GM18909 (cell line): ENCODE measurements around the gene RASL10A.

Experiments
- ATAC-seq: cut with Tn5 transposase; IDR thresholded peaks from one replicate; pipeline ENCODE4 v1.9.1; 2021; ENCODE audit warnings: mild to moderate bottlenecking; ENCODE audit not compliant: unreplicated experiment, poor library complexity

RASL10A gene

GRCh38 chr22:29325356-29325755 is 9.9 kb upstream of the RASL10A start:
- ATAC-seq = no peak

GRCh38 chr22:29323641-29324040 is 8.1 kb upstream of the RASL10A start:
- no peak for ATAC-seq

DNA sequence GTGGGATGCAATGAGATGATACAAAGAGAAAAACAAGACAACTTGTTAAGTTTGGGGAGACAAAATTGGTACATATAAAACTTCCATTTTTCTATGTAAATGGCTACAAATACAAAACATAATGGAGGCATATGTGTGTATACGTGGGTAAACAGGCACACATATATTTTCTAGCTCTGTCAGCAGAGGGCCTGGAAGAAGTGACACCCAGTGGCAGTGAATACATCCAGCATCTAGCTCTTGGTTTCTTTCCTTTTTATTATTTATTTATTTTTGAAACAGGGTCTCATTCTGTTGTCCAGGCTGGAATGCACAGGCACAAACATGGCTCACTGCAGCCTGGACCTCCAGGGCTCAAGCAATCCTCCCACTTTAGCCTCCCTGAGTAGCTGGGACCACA is 5.0 kb upstream of the RASL10A start:
- ATAC-seq = no peak

DNA sequence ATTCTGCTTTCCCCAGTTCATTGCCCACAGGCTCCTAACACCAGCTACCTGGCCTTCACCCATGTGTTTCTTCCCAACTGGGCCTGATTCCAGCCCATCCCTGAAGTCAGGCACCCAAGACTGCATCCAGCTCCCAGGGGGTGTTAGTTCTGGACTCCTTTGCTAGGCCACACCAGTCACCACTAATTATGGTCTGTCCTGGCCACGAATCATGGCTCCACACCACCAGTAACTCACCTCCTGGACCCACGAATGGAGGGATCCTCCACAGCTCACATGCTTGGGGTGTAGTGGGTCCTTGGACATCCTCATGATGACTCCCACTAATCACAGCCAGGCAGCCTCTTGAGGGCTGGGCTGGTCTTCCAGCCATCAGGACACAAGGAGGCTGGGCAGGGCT is 3.6 kb upstream of the RASL10A start:
- ATAC-seq = no peak

DNA sequence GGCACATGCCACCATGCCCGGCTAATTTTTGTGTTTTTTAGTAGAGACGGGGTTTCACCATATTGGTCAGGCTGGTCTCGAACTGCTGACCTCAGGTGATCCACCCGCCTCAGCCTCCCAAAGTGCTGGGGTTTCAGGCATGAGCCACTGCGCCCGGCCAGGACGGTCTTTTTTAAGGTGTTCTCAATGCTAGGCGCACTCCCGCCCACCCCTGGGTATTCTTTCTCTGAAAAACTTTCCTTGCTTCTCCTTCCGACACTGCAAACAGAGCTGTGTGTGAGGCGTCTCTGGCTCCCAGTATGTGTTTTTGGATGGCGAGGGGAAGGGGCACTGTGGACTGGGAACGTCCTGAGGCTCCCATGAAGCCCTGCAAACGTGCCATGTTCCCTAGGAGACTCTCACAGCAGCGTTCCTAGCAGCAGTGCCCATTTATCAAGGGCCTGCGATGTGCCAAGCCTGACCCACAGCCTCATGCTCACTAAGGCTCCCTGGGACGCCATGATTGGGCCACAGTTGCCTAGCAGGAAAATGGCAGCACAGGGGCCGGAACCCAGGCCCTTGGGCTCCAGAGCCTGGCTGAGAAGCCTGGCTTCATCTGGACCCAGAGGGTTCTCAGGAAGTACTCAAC is 2.4 kb upstream of the RASL10A start:
- no peak for ATAC-seq

GRCh38 chr22:29316141-29316828 is 788 bp upstream of the RASL10A start:
- ATAC-seq = no peak

- ATAC-seq = no peak
Observed at GRCh38 chr22:29314537-29315285, 786 bp downstream of the RASL10A start.

- no peak for ATAC-seq
Observed at GRCh38 chr22:29313576-29314466, 1.7 kb downstream of the RASL10A start.

GRCh38 chr22:29313126-29313575 is 2.3 kb downstream of the RASL10A start:
- no peak for ATAC-seq

- ATAC-seq = no peak
Observed at GRCh38 chr22:29312218-29313125, 3.0 kb downstream of the RASL10A start.

DNA sequence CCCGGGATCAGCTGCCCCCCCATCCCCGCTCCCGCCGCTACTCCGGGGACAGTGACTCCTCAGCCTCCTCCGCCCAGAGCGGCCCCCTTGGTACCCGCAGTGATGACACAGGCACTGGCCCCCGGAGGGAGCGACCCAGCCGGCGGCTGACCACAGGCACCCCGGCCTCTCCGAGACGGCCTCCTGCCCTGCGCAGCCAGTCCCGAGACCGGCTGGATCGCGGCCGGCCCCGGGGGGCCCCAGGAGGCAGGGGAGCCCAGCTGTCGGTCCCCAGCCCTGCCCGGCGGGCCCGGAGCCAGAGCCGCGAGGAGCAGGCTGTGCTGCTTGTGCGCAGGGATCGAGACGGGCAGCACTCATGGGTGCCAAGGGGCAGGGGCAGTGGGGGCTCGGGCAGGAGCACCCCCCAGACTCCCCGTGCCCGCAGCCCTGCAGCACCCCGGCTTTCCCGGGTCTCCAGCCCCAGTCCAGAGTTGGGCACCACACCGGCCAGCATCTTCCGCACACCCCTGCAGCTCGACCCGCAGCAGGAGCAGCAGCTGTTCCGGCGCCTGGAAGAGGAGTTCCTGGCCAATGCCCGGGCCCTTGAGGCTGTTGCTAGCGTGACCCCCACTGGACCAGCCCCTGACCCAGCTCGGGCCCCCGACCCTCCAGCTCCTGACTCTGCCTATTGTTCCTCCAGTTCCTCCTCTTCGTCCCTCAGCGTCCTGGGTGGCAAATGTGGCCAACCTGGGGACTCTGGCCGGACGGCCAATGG is 3.9 kb downstream of the RASL10A start:
- ATAC-seq = no peak

DNA sequence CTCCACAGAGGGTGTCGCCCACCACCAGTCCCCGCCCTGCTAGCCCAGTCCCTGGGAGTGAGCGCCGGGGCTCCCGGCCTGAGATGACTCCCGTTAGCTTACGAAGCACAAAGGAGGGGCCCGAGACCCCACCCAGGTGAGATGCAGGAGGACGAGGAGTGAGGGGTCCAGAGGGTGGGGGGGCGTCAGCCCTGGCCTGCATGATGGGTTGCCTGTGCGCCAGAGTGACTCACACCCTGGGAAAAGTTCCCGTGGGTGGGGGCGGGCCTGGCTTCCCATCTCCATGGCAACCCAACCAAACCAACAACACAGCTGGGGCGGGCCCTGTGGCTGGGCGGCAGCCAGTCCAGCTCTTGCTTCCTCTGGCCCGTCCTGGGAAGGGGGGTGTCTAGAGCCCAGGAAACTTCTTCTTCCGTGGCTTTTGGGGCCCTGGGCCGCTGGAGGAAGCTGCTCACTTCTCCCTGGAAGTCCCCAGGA is 4.6 kb downstream of the RASL10A start:
- no peak for ATAC-seq

- ATAC-seq = no peak
Observed at GRCh38 chr22:29310065-29310862, 5.2 kb downstream of the RASL10A start.

GRCh38 chr22:29309332-29310064 is 6.0 kb downstream of the RASL10A start:
- ATAC-seq = no peak

DNA sequence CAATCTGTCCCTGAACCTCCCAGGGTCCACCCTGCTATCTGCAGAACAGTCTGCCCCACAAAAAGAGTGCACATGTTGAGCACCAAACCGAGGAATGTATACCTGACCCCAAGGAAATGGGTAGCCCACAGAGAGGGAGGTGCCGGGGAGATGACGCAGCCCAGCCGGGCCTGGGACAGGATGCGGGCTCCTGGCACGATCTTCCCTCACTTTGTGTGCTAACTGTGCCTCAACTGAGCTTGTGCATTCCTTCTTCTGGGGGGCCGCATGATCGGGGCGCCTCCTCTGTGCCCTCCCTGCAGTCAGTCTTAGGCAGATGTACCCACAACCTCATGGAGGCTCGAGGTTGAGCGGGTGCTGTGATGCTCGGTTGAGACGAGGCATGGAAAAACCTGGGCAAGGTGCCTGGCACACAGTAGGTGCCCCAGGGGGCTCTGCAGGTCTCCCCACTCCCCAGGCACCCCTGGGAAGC is 6.7 kb downstream of the RASL10A start:
- ATAC-seq = no peak

DNA sequence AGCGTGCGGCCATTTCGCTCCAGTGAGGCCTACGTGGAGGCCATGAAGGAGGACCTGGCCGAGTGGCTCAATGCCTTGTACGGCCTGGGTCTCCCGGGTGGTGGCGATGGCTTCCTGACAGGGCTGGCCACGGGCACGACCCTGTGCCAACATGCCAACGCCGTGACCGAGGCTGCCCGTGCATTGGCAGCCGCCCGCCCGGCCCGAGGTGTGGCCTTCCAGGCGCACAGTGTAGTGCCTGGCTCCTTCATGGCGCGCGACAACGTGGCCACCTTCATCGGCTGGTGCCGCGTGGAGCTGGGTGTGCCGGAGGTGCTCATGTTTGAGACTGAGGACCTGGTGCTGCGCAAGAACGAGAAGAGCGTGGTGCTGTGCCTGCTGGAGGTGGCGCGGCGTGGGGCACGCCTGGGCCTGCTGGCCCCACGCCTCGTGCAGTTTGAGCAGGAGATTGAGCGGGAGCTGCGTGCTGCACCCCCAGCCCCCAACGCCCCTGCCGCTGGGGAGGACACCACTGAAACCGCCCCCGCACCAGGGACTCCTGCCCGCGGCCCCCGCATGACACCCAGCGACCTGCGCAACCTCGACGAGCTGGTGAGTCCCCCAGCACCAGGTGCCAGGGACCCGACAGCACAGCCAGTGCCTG is 7.2 kb downstream of the RASL10A start:
- no peak for ATAC-seq
